DMS 273 (cell line): ENCODE results near the gene AUTS2.

ENCODE experiments used
- DNase-seq: peaks from one replicate; lab custom pipeline; 2025; ENCODE audit not compliant: unreplicated experiment; lab: John Stamatoyannopoulos, UW

Gene AUTS2

DNA sequence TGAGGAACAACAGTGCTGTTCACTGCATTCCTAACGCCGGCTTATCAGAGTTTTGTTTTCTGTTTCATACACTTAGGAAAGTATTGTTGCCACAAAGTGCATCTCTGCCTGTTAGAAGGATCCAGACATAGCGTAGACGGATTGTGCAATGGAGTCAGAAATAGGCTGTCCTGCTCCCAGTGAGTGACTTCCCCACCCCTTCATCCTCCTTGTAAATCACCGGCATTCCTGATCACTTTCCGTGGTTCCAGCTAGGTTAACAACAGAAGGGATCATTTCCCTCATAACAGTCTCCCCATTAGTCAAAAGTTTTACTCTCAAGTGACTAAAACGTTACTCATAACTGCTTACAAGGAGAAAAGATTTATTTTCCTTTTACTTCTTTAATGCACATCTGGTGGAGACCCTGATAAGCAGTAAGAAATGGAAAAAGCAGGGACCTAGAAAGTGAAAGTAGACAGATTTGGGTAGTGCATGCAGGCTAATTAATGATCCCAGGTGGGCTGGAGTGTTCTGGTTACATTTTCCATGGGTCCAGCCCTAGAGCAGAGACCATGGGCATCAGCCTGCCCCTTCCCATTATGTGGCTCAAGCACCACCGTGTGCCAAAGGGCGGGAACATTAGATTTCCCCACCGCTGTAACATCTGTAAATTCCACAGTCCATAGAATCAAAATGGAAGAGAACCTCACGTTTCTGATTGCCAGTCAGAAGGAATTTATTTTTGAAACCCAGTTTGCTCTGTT, 1138.6 kb downstream of the AUTS2 start:
- DNase-seq, result no peak

DNA sequence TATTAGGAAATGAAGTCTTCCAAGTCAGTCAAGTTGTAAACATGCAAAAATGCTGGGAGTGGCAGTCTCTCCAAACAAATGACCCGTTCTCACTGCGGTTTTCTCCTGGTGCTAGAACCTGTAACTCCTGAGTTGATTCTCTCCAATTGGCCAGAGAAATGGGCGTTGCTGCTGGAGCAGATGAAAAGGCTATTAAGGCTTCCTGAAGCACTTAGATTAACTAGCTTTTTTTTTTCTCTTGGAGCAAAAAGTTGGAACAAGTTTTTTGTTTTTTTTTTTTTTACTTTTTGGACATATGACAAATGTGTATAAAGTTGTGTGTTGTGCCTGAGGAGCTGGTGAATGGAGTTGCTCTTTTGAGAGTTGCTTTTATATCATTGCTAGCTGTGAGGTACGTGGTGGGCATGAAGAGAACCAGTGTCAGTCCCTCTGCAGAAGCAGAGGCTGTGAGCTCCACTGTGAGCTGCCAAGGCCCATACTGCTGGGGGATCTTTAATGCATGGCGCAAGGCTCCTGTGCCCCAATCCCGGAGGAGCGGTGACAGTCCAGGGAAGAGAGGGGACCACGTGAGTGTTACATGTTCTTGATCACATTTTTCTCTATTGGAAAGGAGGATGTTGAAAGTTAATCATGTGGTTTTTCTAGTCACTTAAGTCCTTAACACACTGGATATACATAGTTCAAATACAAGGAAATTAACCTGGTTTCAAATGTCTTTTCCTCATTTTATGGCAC, 1140.0 kb downstream of the AUTS2 start:
- no peak for DNase-seq

DNA sequence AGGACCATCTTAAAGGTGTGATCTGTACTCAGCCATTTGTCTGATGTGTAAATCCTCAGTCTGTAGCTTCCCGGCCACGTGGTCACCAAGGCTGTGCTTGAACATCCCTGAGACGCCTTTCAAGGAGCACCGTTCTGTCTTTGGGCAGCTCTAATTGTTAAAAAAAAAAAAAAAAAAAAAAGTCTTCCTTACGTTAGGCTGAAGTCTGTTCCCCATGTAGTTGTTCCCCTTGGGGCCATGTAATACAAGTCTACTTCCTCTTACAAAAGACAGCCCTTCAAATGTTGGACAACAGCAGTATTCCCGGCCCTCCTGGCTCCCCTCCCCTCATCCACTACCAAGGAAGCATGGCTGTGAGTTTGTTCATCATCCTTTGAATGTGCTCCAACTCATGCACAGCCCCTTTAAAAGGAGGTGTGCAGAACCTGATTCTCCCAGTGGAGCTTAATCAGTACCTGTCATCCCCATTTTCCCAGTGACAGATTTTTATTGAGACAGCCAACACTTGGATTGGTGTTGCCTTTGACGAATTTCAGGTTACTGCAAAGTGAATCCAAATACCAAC, 1141.5 kb downstream of the AUTS2 start:
- DNase-seq, result no peak

DNA sequence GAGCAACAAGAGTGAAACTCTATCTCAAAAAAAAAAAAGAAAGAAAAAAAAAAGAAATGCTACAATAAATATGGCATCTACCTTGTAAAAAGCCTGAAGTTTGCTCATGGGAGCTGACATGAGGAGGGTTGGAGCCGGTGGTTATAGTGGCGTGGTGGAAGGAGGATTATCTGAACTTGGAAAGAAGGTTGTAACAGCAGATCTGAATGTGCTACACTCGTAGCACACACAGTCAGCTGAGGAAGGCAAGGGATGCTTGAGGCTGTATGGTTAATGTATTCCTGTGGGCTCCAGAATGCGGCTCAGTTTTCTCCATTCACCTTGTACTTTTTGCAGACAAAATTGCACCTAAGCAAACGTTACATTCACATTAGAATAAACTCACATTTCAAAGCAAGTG, 1143.4 kb downstream of the AUTS2 start:
- no peak for DNase-seq

DNA sequence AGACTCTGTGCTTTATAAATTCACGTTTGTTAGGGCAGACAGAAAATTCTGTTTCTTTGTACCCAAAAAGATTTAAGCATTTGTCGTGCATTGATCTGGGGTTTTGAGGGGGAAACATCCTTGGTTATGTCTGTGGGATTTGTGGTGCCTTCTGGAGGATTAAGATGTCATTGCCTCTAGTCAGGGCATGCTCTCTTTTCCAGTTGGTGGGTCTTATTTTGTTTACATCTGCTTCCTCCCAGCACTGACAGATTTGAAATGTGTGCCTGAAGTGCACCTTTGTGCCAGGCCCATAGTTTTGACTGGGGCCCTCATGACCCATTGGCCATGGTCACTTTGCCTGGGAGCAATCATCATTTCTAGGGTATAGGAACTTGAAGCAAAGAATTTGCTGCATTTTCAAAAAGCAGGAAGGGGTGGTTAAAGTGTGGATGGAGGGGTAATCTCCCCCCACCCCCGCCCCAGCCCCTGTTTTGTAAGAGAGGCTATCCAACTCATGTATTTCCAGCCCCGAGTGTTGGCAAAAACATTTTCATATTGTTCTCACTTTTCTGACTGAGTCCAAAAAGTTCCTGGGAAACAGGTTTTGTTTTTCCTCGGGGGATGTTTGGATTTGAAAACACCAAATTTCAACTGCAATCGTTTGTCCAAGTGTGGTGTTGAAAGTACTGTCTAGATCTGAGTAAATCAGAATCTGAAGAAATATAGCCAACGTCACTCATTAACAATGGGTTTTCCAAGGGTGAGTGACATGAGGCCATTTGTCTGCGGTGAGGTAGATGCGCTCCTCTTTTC, 1145.5 kb downstream of the AUTS2 start:
- no peak for DNase-seq

DNA sequence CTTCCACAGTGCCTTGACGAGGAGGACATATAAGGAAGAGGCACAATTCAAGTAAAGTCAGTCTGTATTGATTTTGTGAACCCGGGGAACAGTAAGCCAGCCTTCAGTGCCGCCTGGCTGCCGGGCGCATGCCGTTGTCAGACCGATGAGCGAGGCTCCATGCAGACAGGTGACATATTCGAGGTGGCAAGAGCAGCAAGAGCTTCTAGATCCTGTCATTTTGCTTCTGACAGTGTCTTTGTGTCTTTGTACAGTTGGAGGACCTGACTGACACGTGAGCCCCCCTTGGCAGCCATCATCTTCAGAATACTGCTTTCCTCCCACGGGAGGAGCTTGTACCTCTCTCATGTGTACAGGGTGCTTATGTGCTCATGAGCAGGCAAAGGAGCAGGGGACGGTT, 1146.2 kb downstream of the AUTS2 start:
- no peak for DNase-seq

DNA sequence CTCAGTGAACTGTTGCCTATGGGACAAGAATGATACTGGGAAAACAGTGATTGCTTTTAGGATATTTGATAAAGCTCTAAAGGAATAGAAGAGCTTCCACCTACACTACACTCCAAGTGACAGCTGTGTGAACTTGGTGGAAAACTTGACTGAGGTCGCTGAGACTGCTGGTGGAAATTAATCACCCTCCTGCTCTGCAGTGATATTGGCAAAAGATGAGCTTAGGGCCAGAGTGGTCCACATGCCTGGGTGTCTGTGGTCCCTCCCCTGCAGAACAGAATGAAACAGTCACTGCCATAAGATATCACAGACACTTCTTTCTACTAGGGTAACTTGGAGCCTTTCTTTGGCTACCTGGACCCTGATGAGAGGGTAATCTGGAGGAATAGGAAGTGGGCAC, 1151.6 kb downstream of the AUTS2 start:
- no peak for DNase-seq

DNA sequence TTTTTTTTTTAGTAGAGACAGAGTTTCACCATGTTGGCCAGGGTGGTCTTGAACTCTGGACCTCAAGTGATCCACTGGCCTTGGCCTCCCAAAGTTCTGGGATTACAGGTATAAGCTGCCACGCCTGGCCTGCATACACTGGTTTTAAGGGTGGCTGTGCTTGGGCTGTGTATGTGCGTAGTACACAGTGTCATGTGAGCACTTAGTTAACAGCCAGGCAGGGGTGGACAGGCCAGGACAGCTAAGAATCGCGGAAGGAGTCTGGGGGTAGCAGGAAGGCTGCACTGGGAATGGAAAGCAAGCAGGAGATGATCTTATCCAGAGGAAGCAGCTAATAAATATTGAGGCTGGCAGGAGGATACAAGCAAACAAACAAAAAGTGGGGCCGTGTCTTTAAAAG, 1153.6 kb downstream of the AUTS2 start:
- DNase-seq, result no peak

DNA sequence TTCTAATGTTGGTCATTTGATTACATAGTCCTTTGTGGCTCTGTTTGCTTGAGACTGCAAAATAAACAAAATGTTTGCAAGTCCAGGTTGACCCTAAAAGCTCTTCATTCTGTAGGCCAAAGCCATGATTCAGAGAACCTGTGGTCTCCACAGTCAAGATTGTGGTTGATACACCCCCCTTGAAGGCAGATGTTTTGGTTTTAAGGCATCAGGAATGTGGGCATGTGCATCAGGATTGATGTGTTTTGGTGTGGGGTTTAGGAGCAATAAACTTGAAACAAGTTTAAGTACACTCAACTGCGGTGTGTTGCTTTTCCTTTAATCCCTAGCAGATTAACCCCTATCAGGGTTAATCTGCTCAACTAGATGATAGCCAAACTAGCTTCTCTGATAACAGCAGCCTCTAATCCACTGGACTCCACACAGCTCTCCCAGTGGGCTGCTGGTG, 1154.5 kb downstream of the AUTS2 start:
- DNase-seq, result no peak

DNA sequence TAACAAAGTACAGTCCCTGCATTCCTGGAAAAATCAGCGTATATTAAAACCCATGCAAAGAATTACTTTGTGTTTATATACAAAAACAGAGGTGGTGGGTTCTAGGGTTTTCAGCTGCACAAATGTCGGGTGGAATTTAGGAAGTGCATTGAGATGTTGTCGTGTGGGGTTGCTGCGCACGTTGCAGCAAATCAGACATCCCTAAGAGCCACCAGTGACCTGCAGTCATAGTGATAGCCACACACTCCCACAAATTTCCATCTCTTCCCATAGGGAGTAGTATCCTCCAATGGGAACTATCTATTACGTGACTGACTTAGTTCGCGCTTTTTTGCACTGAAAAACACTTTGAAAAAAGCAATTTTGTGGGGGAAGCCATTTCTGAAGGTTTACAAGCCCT, 1158.5 kb downstream of the AUTS2 start:
- no peak for DNase-seq

DNA sequence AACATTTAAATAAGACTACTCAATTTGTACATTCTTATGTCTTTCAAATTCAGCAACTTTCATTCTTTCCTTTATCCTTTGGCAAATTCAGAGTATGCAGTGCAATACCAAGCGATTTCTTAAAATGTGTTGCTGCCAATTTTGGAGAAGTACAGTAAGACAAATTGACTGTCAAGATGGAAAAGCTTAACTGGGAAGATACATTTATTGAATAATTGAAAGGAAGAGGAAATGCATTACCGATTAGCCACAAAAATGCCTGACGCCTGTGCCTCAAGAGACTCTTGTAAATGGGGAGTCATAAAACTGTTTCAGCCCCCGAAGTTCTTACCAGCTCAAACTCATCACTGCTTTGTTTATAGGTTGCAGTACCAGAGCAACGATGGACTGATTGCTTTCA, 1160.4 kb downstream of the AUTS2 start:
- no peak for DNase-seq

DNA sequence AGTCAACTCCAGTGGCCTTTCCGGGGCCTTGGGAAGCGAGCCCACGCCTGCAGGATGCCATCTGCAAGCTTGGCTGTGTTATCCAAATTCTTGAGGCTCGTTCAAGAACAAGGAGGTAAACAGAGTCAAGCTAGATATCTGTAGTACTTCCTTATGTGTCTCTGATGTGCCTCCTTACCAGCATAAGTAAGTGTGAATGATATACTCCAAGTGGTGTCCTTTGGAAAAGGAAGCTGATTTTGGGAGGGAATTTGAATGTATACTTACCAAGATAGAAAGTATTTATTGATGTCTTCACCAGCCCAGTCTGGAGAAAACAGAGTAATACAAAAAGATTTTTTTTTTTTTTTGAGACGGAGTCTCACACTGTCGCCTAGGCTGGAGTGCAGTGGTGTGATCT, 1161.4 kb downstream of the AUTS2 start:
- no peak for DNase-seq

DNA sequence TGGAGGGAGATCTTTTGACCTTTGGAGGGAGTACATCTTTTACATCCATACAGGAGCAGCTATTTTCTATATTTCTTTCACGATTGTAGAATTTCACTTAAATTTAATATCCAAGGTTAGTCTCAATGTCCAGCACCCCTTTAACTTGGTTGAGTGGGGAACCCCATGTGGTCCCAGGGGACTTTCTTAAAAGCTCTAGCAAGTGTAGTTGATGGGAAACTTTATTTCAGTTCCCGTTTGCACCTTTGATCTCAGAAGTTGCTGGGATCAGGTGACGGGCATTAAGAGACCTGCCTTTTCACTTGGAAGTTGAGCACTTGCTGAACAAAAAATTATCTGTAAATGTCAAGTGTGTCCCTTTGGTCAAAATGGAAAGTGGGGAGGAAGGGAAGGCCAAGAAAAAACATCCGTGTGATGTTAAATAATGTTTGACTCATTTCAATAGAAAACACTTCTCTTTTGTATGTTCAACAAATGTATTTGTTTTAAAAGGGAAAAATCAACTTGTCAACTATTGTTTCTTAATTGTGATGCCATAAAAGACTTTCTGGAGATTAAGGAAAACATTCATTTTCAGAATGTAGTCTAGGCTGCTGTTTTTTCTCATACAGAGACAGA, 1163.5 kb downstream of the AUTS2 start:
- no peak for DNase-seq

DNA sequence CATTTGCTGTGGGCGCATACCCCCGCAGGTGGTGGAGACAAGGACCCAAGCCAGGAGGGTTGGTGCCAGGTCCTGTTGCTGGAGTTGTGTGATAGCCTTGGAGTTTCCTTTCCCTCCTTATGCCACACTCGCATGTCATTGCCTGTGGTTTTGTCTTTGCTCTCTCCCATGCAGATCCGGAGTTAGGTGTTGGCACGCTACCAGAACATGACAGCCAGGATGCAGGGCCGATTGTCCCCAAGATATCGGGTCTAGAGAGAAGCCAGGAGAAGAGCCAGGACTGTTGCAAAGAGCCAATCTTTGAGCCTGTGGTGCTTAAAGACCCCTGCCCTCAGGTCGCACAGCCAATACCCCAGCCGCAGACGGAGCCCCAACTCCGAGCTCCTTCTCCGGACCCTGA, 1164.4 kb downstream of the AUTS2 start:
- DNase-seq, result no peak

DNA sequence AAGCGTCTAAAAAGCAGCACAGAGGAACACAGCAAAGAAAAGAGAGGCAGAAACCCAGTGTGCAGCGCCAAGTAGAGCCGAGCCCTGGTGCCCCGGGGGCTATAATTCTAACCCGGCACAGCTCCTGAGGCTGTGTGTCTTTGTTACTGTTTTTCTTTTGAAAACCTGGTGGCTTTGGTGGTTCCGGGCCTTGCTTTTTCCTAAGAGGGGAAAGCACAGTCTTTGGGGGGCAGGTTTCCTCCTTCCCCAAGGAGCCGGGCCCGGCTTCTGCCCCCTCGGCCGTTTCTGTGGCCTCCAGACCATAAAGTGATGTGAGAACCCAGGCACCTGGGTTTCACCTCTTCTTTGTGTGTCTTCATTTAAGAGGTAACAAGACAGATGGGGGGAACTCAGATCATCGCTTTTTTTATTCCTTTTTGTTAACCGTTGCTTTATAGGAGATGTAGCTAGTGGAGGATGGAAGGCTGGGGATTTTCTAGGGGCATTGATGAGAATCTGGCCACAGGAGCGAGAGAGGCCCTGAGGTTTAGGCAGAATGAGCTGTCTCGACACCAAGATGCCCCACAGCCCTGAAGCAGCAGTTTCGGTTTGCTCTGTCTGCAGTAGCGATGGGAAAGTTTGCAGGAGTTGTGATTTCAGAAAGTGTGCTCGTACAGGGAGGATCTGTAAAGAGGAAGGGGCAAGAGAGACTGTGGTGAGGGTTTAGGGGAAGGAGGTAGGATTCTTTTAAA, 1165.9 kb downstream of the AUTS2 start:
- DNase-seq, result no peak

DNA sequence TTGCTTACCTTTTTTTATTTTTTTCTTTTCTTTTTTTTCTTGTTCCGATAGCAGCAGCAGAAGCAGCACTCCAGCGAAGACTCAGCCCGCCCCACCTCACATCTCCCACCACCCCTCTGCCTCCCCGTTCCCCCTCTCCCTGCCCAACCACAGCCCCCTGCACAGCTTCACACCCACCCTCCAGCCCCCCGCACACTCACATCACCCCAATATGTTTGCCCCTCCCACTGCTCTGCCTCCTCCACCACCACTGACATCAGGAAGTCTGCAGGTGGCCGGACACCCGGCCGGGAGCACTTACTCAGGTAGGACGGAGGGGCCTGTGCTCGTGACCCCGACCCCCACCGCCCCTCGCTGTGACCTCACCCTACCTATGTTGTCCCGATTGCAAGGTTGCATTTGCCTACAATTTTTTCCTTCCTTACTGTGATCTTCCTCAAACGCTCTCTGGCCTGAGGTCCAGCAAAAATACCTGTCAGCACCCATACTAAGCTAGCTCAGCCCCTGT, 1166.5 kb downstream of the AUTS2 start:
- no peak for DNase-seq

DNA sequence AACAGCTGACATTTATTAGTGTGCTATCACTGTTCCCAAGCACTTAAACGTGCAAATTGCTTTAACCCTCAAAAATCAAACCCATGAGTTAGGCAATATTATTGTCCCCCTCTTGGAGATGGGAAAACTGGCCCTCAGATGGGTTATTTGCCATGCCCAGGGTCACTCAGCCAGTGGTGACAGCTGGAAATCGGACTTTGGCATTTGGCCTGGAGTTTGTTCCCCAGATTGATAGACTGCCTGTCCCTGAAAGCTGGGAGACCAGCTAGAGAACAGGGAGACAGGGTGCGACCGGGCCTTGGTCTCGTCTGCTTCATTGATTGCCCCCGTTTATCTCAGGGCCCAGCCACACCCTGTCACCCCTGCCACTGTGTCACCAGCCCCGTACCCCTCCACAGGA, 1167.4 kb downstream of the AUTS2 start:
- no peak for DNase-seq

DNA sequence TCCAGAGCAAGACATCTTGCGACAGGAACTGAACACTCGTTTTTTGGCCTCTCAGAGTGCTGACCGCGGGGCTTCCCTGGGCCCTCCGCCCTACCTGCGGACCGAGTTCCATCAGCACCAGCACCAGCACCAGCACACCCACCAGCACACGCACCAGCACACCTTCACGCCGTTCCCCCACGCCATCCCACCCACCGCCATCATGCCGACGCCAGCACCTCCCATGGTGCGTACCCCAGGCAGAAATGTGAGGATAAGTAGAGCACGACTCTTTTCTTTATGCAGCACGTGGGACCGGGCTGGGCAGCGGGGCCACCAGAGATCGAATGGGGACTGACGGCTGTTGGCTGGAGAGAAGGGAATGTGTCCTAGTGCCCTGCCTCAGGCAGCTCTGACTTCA, 1167.8 kb downstream of the AUTS2 start:
- no peak for DNase-seq

DNA sequence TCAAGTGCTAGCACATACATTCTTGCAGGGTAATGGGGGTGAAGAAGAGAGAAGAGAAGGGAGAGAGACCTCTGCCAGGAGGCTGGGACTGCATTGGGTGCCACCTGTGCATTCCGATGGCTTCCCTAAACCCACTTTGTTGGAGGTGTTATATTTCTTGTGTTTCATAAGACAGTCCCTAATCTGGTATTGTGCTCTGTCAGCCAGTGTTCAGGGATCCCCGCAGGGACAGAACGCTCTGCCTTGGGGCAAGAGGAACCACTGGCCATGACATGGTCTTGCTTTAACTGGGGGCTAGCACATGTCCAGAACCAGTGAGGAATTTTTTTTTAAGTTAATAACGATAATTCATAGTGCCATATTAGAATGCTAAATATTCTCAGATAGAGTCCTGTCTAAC, 1168.4 kb downstream of the AUTS2 start:
- DNase-seq, result no peak

DNA sequence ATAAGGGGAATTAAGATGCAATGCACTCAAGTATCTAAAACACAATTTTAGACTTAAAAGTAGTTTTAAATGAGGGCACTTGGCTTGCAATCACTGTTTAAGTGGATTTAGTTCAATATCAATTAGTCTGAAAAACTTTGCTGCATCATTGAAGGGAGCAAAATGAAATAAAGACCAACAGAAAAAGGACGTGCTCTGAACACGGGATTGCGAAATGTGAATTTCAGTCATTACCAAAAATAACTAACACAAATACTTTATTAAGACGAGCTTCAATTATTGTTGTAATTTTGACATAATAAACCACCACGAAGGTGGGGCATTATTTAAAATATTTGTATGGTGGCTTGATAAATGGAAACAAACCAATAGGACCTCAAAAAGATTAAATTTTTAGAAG, 1171.9 kb downstream of the AUTS2 start:
- no peak for DNase-seq
